GM12878 (cell line): ENCODE data around the gene CYSTM1.

Experiments
- BRCA1 ChIP-seq: IDR thresholded peaks from 2 replicates; pipeline ENCODE4 v1.6.1; 2011; ENCODE audit warnings: low read depth, low read length, improper control_type of control experiment
- CREB1 ChIP-seq: IDR thresholded peaks from 2 replicates; pipeline ENCODE4 v1.6.1; 2012; ENCODE audit warnings: low read depth, mild to moderate bottlenecking, inconsistent platforms
- EZH2 ChIP-seq: IDR thresholded peaks from 2 replicates; pipeline ENCODE4 v1.6.1; 2012; ENCODE audit warnings: low read depth, mild to moderate bottlenecking, control low read depth, inconsistent platforms, low read length, borderline replicate concordance; ENCODE audit not compliant: control insufficient read depth
- FOS ChIP-seq: IDR thresholded peaks from 3 replicates; pipeline ENCODE4 v1.6.1; 2011; ENCODE audit warnings: borderline replicate concordance; ENCODE audit not compliant: insufficient read length; ENCODE audit errors: extremely low read depth
- GABPA ChIP-seq: IDR thresholded peaks from 2 replicates; pipeline ENCODE4 v1.6.1; 2014; ENCODE audit warnings: antibody characterized with exemption, low read depth, mild to moderate bottlenecking, inconsistent platforms
- POLR2AphosphoS5 ChIP-seq: IDR thresholded peaks from 2 replicates; pipeline ENCODE4 v1.6.1; 2011; ENCODE audit warnings: mild to moderate bottlenecking, low read length, inconsistent platforms
- ZNF217 ChIP-seq: fragments of 450-650 bp; IDR thresholded peaks from 2 replicates; pipeline ENCODE4 v1.6.1; 2017; ENCODE audit warnings: antibody characterized with exemption, mild to moderate bottlenecking
- ZNF24 ChIP-seq: fragments of 450-650 bp; IDR thresholded peaks from 2 replicates; pipeline ENCODE4 v1.6.1; 2017; ENCODE audit warnings: antibody characterized with exemption, mild to moderate bottlenecking
- TF ChIP-seq, protein P1 (sequence below): fragments of 450-650 bp; IDR thresholded peaks from 2 replicates; pipeline ENCODE4 v1.6.1; 2017; ENCODE audit warnings: antibody characterized with exemption, mild to moderate bottlenecking, moderate library complexity
- TF ChIP-seq, protein P2 (sequence below), 3 experiments: IDR thresholded peaks in 2 of 3; conservative IDR thresholded peaks in 1 of 3; 2 replicates each; pipeline ENCODE4 v1.5.1; 2011; ENCODE audit warnings: low read depth in 3 of 3, low read length in 3 of 3, mild to moderate bottlenecking in 3 of 3, control low read depth in 2 of 3, moderate library complexity in 2 of 3, inconsistent platforms in 1 of 3, mixed read lengths in 1 of 3; ENCODE audit not compliant: control insufficient read depth in 2 of 3, insufficient read depth in 1 of 3; ENCODE audit errors: extremely low read depth in 1 of 3
- TF ChIP-seq, protein P3 (sequence below): IDR thresholded peaks from 2 replicates; pipeline ENCODE4 v1.6.1; 2012; ENCODE audit warnings: improper control_type of control experiment, low read depth, low read length; ENCODE audit not compliant: insufficient replicate concordance
- TF ChIP-seq, protein P4 (sequence below): fragments of 450-650 bp; IDR thresholded peaks from 2 replicates; pipeline ENCODE4 v1.6.1; 2016; ENCODE audit warnings: mild to moderate bottlenecking
- TF ChIP-seq, protein P5 (sequence below): fragments of 450-650 bp; formaldehyde crosslinking; IDR thresholded peaks from 2 replicates; pipeline ENCODE4 v1.4.0; 2020; ENCODE audit warnings: mild to moderate bottlenecking, moderate library complexity

DNA sequence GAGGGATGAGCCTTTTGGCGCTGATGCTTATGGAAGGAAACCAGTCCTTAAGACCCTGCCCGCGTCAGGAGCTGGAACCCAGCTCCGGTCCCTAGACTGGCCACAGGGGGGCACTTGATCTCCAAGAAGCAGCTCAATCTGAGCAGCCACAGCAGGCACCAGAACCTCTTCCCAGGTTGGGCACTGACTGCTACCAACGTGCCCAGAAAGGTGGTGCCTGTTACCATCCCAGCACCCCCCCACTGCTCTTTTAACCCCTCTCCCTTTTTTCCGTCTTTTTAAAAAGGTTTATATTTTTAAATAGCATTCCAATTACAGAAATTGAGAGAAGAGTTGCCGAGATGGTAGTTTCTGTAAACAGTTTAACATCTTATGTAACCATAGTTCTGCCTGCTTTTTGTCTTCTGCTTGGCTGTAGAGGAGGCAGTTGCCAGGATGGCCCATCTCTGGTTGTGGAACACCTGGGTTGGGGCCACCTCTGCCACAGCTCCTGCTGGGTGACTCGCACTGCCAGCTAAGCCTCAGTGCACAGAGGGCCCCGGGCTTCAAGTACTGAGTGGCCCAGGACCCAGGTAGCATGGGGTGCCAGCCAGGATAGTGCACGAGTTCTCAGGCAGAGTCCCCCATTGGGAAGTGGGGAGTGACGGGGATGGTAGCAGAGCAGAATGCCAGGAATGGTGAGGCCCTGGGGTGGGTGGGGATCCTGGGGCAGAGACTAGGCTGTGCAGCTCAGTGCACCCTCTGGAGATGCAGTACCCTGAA lies 65.1 kb downstream of the CYSTM1 start:
- TF ChIP-seq POLR2AphosphoS5 (no peak), ZNF217 (no peak), ZNF24 (no peak), BRCA1 (no peak), GABPA (no peak), EZH2 (no peak), CREB1 (no peak), FOS (no peak)
- TF ChIP-seq, protein P1, sequence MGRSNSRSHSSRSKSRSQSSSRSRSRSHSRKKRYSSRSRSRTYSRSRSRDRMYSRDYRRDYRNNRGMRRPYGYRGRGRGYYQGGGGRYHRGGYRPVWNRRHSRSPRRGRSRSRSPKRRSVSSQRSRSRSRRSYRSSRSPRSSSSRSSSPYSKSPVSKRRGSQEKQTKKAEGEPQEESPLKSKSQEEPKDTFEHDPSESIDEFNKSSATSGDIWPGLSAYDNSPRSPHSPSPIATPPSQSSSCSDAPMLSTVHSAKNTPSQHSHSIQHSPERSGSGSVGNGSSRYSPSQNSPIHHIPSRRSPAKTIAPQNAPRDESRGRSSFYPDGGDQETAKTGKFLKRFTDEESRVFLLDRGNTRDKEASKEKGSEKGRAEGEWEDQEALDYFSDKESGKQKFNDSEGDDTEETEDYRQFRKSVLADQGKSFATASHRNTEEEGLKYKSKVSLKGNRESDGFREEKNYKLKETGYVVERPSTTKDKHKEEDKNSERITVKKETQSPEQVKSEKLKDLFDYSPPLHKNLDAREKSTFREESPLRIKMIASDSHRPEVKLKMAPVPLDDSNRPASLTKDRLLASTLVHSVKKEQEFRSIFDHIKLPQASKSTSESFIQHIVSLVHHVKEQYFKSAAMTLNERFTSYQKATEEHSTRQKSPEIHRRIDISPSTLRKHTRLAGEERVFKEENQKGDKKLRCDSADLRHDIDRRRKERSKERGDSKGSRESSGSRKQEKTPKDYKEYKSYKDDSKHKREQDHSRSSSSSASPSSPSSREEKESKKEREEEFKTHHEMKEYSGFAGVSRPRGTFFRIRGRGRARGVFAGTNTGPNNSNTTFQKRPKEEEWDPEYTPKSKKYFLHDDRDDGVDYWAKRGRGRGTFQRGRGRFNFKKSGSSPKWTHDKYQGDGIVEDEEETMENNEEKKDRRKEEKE, result no peak
- TF ChIP-seq, protein P2, sequence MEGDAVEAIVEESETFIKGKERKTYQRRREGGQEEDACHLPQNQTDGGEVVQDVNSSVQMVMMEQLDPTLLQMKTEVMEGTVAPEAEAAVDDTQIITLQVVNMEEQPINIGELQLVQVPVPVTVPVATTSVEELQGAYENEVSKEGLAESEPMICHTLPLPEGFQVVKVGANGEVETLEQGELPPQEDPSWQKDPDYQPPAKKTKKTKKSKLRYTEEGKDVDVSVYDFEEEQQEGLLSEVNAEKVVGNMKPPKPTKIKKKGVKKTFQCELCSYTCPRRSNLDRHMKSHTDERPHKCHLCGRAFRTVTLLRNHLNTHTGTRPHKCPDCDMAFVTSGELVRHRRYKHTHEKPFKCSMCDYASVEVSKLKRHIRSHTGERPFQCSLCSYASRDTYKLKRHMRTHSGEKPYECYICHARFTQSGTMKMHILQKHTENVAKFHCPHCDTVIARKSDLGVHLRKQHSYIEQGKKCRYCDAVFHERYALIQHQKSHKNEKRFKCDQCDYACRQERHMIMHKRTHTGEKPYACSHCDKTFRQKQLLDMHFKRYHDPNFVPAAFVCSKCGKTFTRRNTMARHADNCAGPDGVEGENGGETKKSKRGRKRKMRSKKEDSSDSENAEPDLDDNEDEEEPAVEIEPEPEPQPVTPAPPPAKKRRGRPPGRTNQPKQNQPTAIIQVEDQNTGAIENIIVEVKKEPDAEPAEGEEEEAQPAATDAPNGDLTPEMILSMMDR (IDR thresholded peaks at IDR 0.05 in 2 of 3, conservative IDR thresholded peaks at IDR 0.05 in 1 of 3; ENCODE audit: control insufficient read depth in 2 of 3, extremely low read depth in 1 of 3, insufficient read depth in 1 of 3, low read depth in 3 of 3, low read length in 3 of 3), result peak; percentile 68 to 75 (median 72)
- TF ChIP-seq, protein P3, sequence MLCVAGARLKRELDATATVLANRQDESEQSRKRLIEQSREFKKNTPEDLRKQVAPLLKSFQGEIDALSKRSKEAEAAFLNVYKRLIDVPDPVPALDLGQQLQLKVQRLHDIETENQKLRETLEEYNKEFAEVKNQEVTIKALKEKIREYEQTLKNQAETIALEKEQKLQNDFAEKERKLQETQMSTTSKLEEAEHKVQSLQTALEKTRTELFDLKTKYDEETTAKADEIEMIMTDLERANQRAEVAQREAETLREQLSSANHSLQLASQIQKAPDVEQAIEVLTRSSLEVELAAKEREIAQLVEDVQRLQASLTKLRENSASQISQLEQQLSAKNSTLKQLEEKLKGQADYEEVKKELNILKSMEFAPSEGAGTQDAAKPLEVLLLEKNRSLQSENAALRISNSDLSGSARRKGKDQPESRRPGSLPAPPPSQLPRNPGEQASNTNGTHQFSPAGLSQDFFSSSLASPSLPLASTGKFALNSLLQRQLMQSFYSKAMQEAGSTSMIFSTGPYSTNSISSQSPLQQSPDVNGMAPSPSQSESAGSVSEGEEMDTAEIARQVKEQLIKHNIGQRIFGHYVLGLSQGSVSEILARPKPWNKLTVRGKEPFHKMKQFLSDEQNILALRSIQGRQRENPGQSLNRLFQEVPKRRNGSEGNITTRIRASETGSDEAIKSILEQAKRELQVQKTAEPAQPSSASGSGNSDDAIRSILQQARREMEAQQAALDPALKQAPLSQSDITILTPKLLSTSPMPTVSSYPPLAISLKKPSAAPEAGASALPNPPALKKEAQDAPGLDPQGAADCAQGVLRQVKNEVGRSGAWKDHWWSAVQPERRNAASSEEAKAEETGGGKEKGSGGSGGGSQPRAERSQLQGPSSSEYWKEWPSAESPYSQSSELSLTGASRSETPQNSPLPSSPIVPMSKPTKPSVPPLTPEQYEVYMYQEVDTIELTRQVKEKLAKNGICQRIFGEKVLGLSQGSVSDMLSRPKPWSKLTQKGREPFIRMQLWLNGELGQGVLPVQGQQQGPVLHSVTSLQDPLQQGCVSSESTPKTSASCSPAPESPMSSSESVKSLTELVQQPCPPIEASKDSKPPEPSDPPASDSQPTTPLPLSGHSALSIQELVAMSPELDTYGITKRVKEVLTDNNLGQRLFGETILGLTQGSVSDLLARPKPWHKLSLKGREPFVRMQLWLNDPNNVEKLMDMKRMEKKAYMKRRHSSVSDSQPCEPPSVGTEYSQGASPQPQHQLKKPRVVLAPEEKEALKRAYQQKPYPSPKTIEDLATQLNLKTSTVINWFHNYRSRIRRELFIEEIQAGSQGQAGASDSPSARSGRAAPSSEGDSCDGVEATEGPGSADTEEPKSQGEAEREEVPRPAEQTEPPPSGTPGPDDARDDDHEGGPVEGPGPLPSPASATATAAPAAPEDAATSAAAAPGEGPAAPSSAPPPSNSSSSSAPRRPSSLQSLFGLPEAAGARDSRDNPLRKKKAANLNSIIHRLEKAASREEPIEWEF, result no peak
- TF ChIP-seq, protein P4, sequence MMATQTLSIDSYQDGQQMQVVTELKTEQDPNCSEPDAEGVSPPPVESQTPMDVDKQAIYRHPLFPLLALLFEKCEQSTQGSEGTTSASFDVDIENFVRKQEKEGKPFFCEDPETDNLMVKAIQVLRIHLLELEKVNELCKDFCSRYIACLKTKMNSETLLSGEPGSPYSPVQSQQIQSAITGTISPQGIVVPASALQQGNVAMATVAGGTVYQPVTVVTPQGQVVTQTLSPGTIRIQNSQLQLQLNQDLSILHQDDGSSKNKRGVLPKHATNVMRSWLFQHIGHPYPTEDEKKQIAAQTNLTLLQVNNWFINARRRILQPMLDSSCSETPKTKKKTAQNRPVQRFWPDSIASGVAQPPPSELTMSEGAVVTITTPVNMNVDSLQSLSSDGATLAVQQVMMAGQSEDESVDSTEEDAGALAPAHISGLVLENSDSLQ, result no peak
- TF ChIP-seq, protein P5, sequence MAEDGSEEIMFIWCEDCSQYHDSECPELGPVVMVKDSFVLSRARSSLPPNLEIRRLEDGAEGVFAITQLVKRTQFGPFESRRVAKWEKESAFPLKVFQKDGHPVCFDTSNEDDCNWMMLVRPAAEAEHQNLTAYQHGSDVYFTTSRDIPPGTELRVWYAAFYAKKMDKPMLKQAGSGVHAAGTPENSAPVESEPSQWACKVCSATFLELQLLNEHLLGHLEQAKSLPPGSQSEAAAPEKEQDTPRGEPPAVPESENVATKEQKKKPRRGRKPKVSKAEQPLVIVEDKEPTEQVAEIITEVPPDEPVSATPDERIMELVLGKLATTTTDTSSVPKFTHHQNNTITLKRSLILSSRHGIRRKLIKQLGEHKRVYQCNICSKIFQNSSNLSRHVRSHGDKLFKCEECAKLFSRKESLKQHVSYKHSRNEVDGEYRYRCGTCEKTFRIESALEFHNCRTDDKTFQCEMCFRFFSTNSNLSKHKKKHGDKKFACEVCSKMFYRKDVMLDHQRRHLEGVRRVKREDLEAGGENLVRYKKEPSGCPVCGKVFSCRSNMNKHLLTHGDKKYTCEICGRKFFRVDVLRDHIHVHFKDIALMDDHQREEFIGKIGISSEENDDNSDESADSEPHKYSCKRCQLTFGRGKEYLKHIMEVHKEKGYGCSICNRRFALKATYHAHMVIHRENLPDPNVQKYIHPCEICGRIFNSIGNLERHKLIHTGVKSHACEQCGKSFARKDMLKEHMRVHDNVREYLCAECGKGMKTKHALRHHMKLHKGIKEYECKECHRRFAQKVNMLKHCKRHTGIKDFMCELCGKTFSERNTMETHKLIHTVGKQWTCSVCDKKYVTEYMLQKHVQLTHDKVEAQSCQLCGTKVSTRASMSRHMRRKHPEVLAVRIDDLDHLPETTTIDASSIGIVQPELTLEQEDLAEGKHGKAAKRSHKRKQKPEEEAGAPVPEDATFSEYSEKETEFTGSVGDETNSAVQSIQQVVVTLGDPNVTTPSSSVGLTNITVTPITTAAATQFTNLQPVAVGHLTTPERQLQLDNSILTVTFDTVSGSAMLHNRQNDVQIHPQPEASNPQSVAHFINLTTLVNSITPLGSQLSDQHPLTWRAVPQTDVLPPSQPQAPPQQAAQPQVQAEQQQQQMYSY (CRISPR knock-in tag), result no peak
